ENCODE data around the gene RNU6-7. TPM values are rescaled to one million over a fixed set of nuclear protein-coding genes. Genes with fewer than 3 reads are reported as not detected.

RNU6-7 gene
- total and polyA plus RNA-seq, 10 of the 15 experiments (the other 5 are each of a cell fraction or from before 2014, with no cell fraction given) = not detected

- POLR2A ChIA-PET = no interaction called here
These were observed 6.2 kb upstream of the RNU6-7 start for GRCh38 chr14:32195636-32196035.

More at GRCh38 chr14:32195636-32196035, 6.2 kb upstream of the RNU6-7 start:
- Histone ChIP-seq H3K9ac (ENCODE audit: control insufficient read depth, insufficient read depth, low read length) (no peak overlapping the region), H3K79me2 (ENCODE audit: control insufficient read depth, insufficient read depth, low read length) (no peaks in the 10 kb centered on the region), H3K4me2 (ENCODE audit: control insufficient read depth, insufficient read depth) (no peak overlapping the region), H3K4me1 (ENCODE audit: control insufficient read depth, insufficient read depth, low read length) (peaks cover 11% of the 10 kb centered on the region), H4K20me1 (ENCODE audit: control insufficient read depth, insufficient read depth) (no peaks in the 10 kb centered on the region), H3K27ac (ENCODE audit: control insufficient read depth, insufficient read depth) (no peak overlapping the region), H3K9me3 (replicated peaks; ENCODE audit: control insufficient read depth, insufficient read depth, low read length) (no peaks in the 10 kb centered on the region), H3K4me3 (no peak overlapping the region), H3K36me3 (ENCODE audit: control insufficient read depth in 2 of 2, insufficient read depth in 2 of 2, low read length in 1 of 2) (no peaks in the 10 kb centered on the region), H3K27me3 (replicated peaks in 1 of 2; ENCODE audit: control insufficient read depth in 2 of 2, insufficient read depth in 2 of 2, low read length in 1 of 2) (no peaks in the 10 kb centered on the region), H2AFZ (ENCODE audit: control insufficient read depth, low read depth, low read length) (no peak overlapping the region)
- TF ChIP-seq REST (IDR thresholded peaks at IDR 0.05; ENCODE audit: low read depth, low read length) (no peak), HDGF (IDR thresholded peaks at IDR 0.05) (no peak)
- DNase-seq (ENCODE audit: low read depth, low spot score) (no peak), ATAC-seq (no peak), FAIRE-seq (no peak)
- WGBS (ENCODE audit: insufficient coverage, insufficient replicate concordance, low lambda C conversion rate, missing lambda C conversion rate) = 0% methylated on average over 1 of the region's 1 CpG
- intact Hi-C loops (cut with micrococcal nuclease; ENCODE audit: unreplicated experiment) (no loop called here), in situ Hi-C loops (cut with MboI) (no loop called here)
- no TSS peak for BruUV-seq (replicated peaks)
- ChIA-PET RAD21 (ENCODE audit: unreplicated experiment) (no interaction called here), CTCF (interaction anchor here (1.3 kb wide), 1 partner anchor 12 kb away, joined by 3 read pairs; no protein-coding TSS in a partner anchor), SMC1A (ENCODE audit: uncharacterized antibody, unreplicated experiment) (no interaction called here)

Data from GM12878 (cell line).